CD4-positive, alpha-beta memory T cell (primary cell): ENCODE results near the gene DCAF6. TPM values are rescaled to one million over a fixed set of nuclear protein-coding genes. Genes with fewer than 3 reads are reported as not detected.

Experiments
- CTCF ChIA-PET: fragments of 350-600 bp; sonication (Branson Sonifier 250); formaldehyde crosslinking; loops from one replicate; lab custom pipeline; 2021; ENCODE audit warnings: inconsistent platforms; ENCODE audit not compliant: partially characterized antibody; lab: Charles Lee
- POLR2A ChIA-PET: fragments of 350-600 bp; sonication (Branson Sonifier 250); formaldehyde crosslinking; loops from one replicate; lab custom pipeline; 2021; ENCODE audit not compliant: partially characterized antibody; lab: Charles Lee
- DNase-seq, 5 donors: peaks; one replicate each; pipeline versions ENCODE4 v3.0.0 to v3.0.0-alpha.2; 2020 to 2022; ENCODE audit warnings: mixed read lengths in 1 of 5
- H3K27ac ChIP-seq: one replicate; pipeline ENCODE4 v1.7.0; 2013; ENCODE audit warnings: low read depth, low read length
- H3K27me3 ChIP-seq: 2 replicates; pipeline ENCODE4 v1.7.0; 2013; ENCODE audit warnings: mild to moderate bottlenecking, low read length, moderate library complexity; ENCODE audit not compliant: insufficient read depth
- H3K36me3 ChIP-seq: 2 replicates; pipeline ENCODE4 v1.7.0; 2013; ENCODE audit warnings: mild to moderate bottlenecking, low read length, moderate library complexity; ENCODE audit not compliant: insufficient read depth
- H3K4me1 ChIP-seq: 2 replicates; pipeline ENCODE4 v1.7.0; 2013; ENCODE audit warnings: mild to moderate bottlenecking, low read length, moderate library complexity; ENCODE audit not compliant: insufficient read depth
- H3K4me3 ChIP-seq, 2 donors: one replicate each; pipeline ENCODE4 v1.7.0; 2013; ENCODE audit warnings: low read length in 2 of 2, mild to moderate bottlenecking in 1 of 2
- H3K9me3 ChIP-seq, 2 donors: one replicate each; pipeline ENCODE4 v1.7.0; 2013; ENCODE audit warnings: low read length in 2 of 2, control low read depth in 1 of 2; ENCODE audit not compliant: control insufficient read depth in 1 of 2
- H3K27ac Mint-ChIP-seq, 7 donors: one replicate each; pipeline ENCODE4 v1.8.0; 2020 to 2021; ENCODE audit warnings: mixed read lengths in 7 of 7, mild to moderate bottlenecking in 6 of 7, inconsistent platforms in 3 of 7, moderate library complexity in 3 of 7
- H3K27me3 Mint-ChIP-seq, 2 donors: one replicate each; pipeline ENCODE4 v1.8.0; 2020 to 2021; ENCODE audit warnings: mixed read lengths in 2 of 2
- H3K36me3 Mint-ChIP-seq, 2 donors: one replicate each; pipeline ENCODE4 v1.8.0; 2020 to 2021; ENCODE audit warnings: mixed read lengths in 2 of 2, inconsistent platforms in 1 of 2, mild to moderate bottlenecking in 1 of 2
- H3K4me1 Mint-ChIP-seq, 4 donors: one replicate each; pipeline ENCODE4 v1.8.0; 2020 to 2021; ENCODE audit warnings: mixed read lengths in 4 of 4, mild to moderate bottlenecking in 1 of 4
- H3K4me3 Mint-ChIP-seq, 8 donors: one replicate each; pipeline ENCODE4 v1.8.0; 2020 to 2021; ENCODE audit warnings: mixed read lengths in 8 of 8, mild to moderate bottlenecking in 7 of 8, moderate library complexity in 6 of 8, inconsistent platforms in 3 of 8
- H3K9me3 Mint-ChIP-seq, 8 donors: one replicate each; pipeline ENCODE4 v1.8.0; 2020 to 2021; ENCODE audit warnings: mixed read lengths in 8 of 8, mild to moderate bottlenecking in 5 of 8, inconsistent platforms in 3 of 8, moderate library complexity in 1 of 8
- intact Hi-C: fragments of 100-400 bp; cut with micrococcal nuclease; formaldehyde crosslinking; loops from one replicate; pipeline ENCODE4 v1.15.1; 2023
- polyA plus RNA-seq, 2 donors: library from polyadenylated mRNA; unstranded; fragments of 300-500 nt; fragmentation: Illumina TruSeq; gene quantifications; one replicate each; pipeline ENCODE4 v1.2.3, GENCODE V29; 2021
- total RNA-seq, 2 experiments: library from RNA; stranded (reverse); gene quantifications; one replicate each; pipeline ENCODE4 v1.2.3, GENCODE V29; 2021

DCAF6 gene
- total and polyA plus RNA-seq, 4 experiments from 2014 or later, result 8.1 to 29.2 (median 21.3) TPM

GRCh38 chr1:168085401-168085872 lies 149.0 kb downstream of the DCAF6 start:
- no peaks in the 10 kb centered on the region for H3K36me3 Mint-ChIP-seq
- POLR2A ChIA-PET, result no interaction called here
- H3K4me1 ChIP-seq, result peaks cover 4% of the 10 kb centered on the region
- peaks cover 0 to 6% (median 3%) of the 10 kb centered on the region in 4 donors for H3K4me1 Mint-ChIP-seq
- H3K9me3 Mint-ChIP-seq, result no peaks in the 10 kb centered on the region
- H3K9me3 ChIP-seq, result no peaks in the 10 kb centered on the region
- H3K27ac ChIP-seq, result no peak overlapping the region
- no peaks in the 10 kb centered on the region for H3K36me3 ChIP-seq
- H3K4me3 Mint-ChIP-seq, result no peak overlapping the region
- no peak overlapping the region for H3K4me3 ChIP-seq
- CTCF ChIA-PET, result interaction anchor here (0.7 to 5.1 kb wide), 8 partner anchors 8 to 277 kb away, joined by 3 to 62 read pairs (median 3); no protein-coding TSS in a partner anchor
- no peaks in the 10 kb centered on the region for H3K27me3 ChIP-seq
- DNase-seq, result no peak
- H3K27ac Mint-ChIP-seq, result no peak overlapping the region
- intact Hi-C loops, result loop anchor here (10.0 kb wide), 1 partner anchor 371 kb away; no protein-coding TSS in a partner anchor
- H3K27me3 Mint-ChIP-seq, result no peaks in the 10 kb centered on the region

DNA sequence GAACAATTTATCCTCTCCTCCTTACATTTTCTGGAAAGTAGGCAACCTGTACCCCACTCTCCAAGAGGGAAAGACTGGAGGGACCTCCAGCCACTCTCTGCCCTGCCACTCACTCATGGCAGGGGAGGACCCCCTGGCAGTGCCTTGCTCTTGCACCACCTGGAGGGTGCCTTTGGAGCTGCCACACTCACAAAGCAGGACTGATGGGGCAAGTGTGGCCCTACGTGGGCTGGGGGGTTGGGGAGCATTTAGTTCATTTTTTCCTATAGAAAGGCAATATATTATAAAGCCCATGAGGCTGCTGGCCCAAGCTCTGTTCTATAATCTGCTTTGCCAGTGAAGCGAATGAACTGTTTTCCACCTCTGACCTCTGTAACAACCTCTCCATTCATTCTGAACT lies 150.0 kb downstream of the DCAF6 start:
- DNase-seq, result no peak
- no peaks in the 10 kb centered on the region for H3K27me3 Mint-ChIP-seq
- ChIA-PET POLR2A (no interaction called here), CTCF (interaction anchor here (1.7 to 5.1 kb wide), 2 partner anchors 7 to 60 kb away, joined by 5 to 62 read pairs; no protein-coding TSS in a partner anchor)
- H3K4me3 Mint-ChIP-seq, result no peak overlapping the region
- Histone ChIP-seq H3K36me3 (no peaks in the 10 kb centered on the region), H3K9me3 (no peaks in the 10 kb centered on the region), H3K27me3 (no peaks in the 10 kb centered on the region), H3K27ac (no peak overlapping the region), H3K4me3 (no peak overlapping the region), H3K4me1 (peaks cover 4% of the 10 kb centered on the region)
- no peaks in the 10 kb centered on the region for H3K9me3 Mint-ChIP-seq
- peak overlapping the region in 1 of 7 donors; percentile 41 for H3K27ac Mint-ChIP-seq
- intact Hi-C loops, result loop anchor here (10.0 kb wide), 1 partner anchor 372 kb away; no protein-coding TSS in a partner anchor
- peaks cover 0 to 6% (median 3%) of the 10 kb centered on the region in 4 donors for H3K4me1 Mint-ChIP-seq
- H3K36me3 Mint-ChIP-seq, result no peaks in the 10 kb centered on the region

DNA sequence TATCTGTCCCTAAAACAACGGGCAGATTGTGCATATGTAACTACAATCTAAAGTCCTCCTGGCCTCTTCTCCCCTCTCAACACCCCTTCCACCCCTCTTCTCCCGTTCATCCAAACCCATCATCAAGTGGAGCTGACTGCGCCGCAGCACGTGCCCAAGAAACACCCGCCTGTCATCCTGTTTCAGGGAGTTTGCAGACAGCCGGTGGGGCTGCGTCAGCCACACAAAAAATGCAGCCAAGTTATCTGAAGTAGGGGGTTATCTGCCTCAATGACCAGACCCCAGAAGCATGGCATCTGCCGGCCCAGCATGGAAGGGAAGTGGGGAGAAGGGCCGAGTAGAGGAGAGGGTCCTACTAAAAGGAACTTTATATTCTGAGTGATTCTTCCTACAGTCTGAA lies 151.2 kb downstream of the DCAF6 start:
- POLR2A ChIA-PET, result no interaction called here
- DNase-seq, result no peak
- intact Hi-C loops, result loop anchor here (10.0 kb wide), 1 partner anchor 373 kb away; no protein-coding TSS in a partner anchor
- no peak overlapping the region for H3K4me3 ChIP-seq
- no peaks in the 10 kb centered on the region for H3K36me3 Mint-ChIP-seq
- no peaks in the 10 kb centered on the region for H3K9me3 ChIP-seq
- peaks cover 0 to 6% (median 1%) of the 10 kb centered on the region in 4 donors for H3K4me1 Mint-ChIP-seq
- H3K27ac Mint-ChIP-seq, result no peak overlapping the region
- no peaks in the 10 kb centered on the region for H3K27me3 ChIP-seq
- no peaks in the 10 kb centered on the region for H3K36me3 ChIP-seq
- no peaks in the 10 kb centered on the region for H3K9me3 Mint-ChIP-seq
- peaks cover 4% of the 10 kb centered on the region for H3K4me1 ChIP-seq
- H3K27me3 Mint-ChIP-seq, result no peaks in the 10 kb centered on the region
- H3K4me3 Mint-ChIP-seq, result no peak overlapping the region
- CTCF ChIA-PET, result interaction anchor here (0.8 kb wide), 1 partner anchor 19 kb away, joined by 3 read pairs; no protein-coding TSS in a partner anchor
- H3K27ac ChIP-seq, result no peak overlapping the region

DNA sequence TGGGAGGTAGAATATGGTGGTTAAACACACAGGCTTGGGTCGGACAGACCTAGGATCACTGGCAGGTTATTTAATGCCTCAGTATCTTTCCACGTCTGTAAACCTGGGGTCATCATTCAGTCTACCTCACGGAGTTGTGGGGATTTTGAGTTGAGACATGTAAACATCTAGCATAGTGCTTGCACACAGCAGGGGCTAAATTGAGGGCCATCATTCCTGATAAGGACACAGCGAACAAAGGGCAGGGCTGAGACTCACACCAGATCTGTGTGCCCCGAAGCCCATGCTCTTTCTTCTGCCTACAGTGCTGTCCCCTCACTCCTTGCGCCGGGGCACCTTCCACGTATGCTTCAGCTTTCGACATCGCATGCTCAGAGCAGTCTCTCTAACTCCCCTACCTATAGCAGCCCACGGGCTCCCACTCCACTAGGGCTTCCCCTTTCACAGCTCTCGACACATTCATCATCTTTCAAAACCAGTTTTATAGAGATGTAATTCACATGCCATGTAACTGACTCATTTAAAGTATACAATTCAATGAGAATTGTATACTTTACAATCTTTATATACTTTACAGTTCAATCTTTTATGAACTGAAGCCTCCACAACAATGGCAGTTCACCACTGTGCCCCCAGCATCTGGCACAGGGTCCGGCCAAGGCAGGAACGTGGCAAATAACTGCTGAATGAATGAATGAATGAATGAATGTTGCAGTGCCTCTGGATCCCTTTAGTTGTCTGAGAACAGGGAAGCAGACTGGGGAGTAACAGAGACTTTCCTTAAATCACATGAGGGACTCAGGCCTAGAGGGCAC lies 152.2 kb downstream of the DCAF6 start:
- peaks cover 4% of the 10 kb centered on the region for H3K4me1 ChIP-seq
- no peak for DNase-seq
- H3K4me1 Mint-ChIP-seq, result peaks cover 0 to 6% (median 1%) of the 10 kb centered on the region in 4 donors
- H3K9me3 ChIP-seq, result no peaks in the 10 kb centered on the region
- no peaks in the 10 kb centered on the region for H3K27me3 ChIP-seq
- H3K27ac ChIP-seq, result no peak overlapping the region
- no peaks in the 10 kb centered on the region for H3K36me3 Mint-ChIP-seq
- no peaks in the 10 kb centered on the region for H3K9me3 Mint-ChIP-seq
- no peak overlapping the region for H3K4me3 ChIP-seq
- intact Hi-C loops, result loop anchor here (10.0 kb wide), 1 partner anchor 374 kb away; no protein-coding TSS in a partner anchor
- no peak overlapping the region for H3K4me3 Mint-ChIP-seq
- POLR2A ChIA-PET, result no interaction called here
- peaks cover 0 to 2% of the 10 kb centered on the region in 2 donors for H3K27me3 Mint-ChIP-seq
- CTCF ChIA-PET, result interaction anchor here (0.6 to 0.8 kb wide), 2 partner anchors 18 to 372 kb away, joined by 3 read pairs; no protein-coding TSS in a partner anchor
- H3K36me3 ChIP-seq, result no peaks in the 10 kb centered on the region
- H3K27ac Mint-ChIP-seq, result no peak overlapping the region

DNA sequence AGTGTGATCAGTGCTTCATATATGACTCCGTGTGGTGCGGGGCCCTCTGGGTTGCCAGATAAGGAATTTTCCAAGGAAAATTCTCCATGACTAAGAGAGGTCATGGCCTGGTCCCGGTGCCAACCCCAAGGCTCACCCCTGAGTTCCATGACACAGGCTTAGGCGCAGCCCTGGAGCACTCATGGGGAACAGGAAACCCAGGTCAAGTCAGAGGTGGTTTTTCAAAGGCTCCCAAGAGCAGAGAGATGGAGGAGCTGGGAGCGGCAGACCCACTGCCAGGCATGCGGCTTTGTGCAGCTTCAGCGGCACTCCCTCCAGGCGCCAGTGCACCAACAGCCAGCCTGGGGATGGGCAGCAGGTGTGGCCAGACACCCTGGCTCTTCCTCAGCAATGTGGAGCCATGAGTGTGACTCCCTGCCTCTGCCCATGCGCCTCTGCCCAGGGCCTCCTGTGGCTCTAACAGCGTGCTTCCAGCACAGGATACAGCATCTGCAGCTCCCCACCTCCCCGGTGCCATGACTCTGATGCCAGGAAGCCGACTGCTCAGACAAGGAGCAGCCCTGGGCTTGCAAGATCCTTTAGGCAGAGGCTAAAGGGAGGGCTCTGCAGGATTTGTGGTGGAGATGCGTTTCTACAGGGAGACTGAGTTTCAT lies 153.0 kb downstream of the DCAF6 start:
- no peak overlapping the region for H3K27ac Mint-ChIP-seq
- no peak for DNase-seq
- no peaks in the 10 kb centered on the region for H3K36me3 ChIP-seq
- intact Hi-C loops, result loop anchor here (10.0 kb wide), 1 partner anchor 375 kb away; no protein-coding TSS in a partner anchor
- peaks cover 4% of the 10 kb centered on the region for H3K4me1 ChIP-seq
- H3K27ac ChIP-seq, result no peak overlapping the region
- no peaks in the 10 kb centered on the region for H3K9me3 ChIP-seq
- H3K27me3 ChIP-seq, result no peaks in the 10 kb centered on the region
- no peaks in the 10 kb centered on the region for H3K36me3 Mint-ChIP-seq
- peaks cover 0 to 2% of the 10 kb centered on the region in 2 donors for H3K27me3 Mint-ChIP-seq
- H3K4me3 Mint-ChIP-seq, result no peak overlapping the region
- H3K4me3 ChIP-seq, result no peak overlapping the region
- peaks cover 0 to 6% (median 1%) of the 10 kb centered on the region in 4 donors for H3K4me1 Mint-ChIP-seq
- ChIA-PET CTCF (interaction anchor here (6.8 kb wide), 1 partner anchor 6 kb away, joined by 62 read pairs; no protein-coding TSS in a partner anchor), POLR2A (no interaction called here)
- H3K9me3 Mint-ChIP-seq, result no peaks in the 10 kb centered on the region

DNA sequence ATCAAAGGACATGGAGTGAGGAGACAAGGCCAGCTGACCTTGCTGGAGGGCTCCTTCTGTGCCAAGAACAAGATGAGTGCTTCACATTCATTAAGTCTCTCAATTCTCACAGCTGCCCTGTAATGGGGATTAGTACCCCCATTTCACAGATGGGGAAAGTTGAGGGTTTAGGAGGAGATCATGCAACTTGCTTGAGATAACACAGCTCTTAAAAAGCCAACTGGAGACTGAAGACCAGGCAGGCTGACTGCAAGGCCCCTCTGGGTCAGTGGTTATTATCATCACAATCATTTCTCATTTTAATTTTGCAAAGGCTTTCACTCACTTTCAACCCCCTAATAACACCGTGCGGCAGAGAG lies 153.5 kb downstream of the DCAF6 start:
- ChIA-PET CTCF (interaction anchor here (6.8 kb wide), 1 partner anchor 6 kb away, joined by 62 read pairs; no protein-coding TSS in a partner anchor), POLR2A (no interaction called here)
- Histone ChIP-seq H3K36me3 (no peaks in the 10 kb centered on the region), H3K9me3 (no peaks in the 10 kb centered on the region), H3K4me1 (peaks cover under 1% of the 10 kb centered on the region), H3K27me3 (no peaks in the 10 kb centered on the region), H3K27ac (no peak overlapping the region), H3K4me3 (no peak overlapping the region)
- no peaks in the 10 kb centered on the region for H3K9me3 Mint-ChIP-seq
- no peaks in the 10 kb centered on the region for H3K36me3 Mint-ChIP-seq
- peaks cover 0 to 2% of the 10 kb centered on the region in 2 donors for H3K27me3 Mint-ChIP-seq
- DNase-seq, result no peak
- no peak overlapping the region for H3K27ac Mint-ChIP-seq
- peaks cover 0 to 2% (median 0%) of the 10 kb centered on the region in 4 donors for H3K4me1 Mint-ChIP-seq
- intact Hi-C loops, result loop anchor here (10.0 kb wide), 1 partner anchor 375 kb away; no protein-coding TSS in a partner anchor
- no peak overlapping the region for H3K4me3 Mint-ChIP-seq
